HG03175 (cell line): ENCODE measurements around the gene LMAN2.

ENCODE experiments used
- ATAC-seq: cut with Tn5 transposase; IDR thresholded peaks from one replicate; pipeline ENCODE4 v1.9.1; 2021; ENCODE audit warnings: mild to moderate bottlenecking, moderate library complexity; ENCODE audit not compliant: unreplicated experiment

LMAN2 gene

GRCh38 chr5:177291735-177292134 lies 59.7 kb downstream of the LMAN2 start:
- ATAC-seq = no peak

GRCh38 chr5:177290816-177291596 lies 60.5 kb downstream of the LMAN2 start:
- no peak for ATAC-seq

GRCh38 chr5:177288191-177288590 lies 63.3 kb downstream of the LMAN2 start:
- ATAC-seq = no peak
